HepG2 (cell line): ENCODE results near the gene RSF1. TPM values are rescaled to one million over a fixed set of nuclear protein-coding genes. Genes with fewer than 3 reads are reported as not detected.
A peak's percentile ranks its signal among the peaks of the same experiment; 100 is the strongest.

ENCODE experiments used
- ATAC-seq: fragments of 200-7000 bp; cut with Tn5 transposase; 3 replicates; pipeline ENCODE4 v1.9.1; 2020; ENCODE audit warnings: mild to moderate bottlenecking, moderate library complexity
- BruUV-seq: library from RNA; stranded (reverse); fragments of 400-500 nt; replicated peaks from 2 replicates; lab custom pipeline; 2021; lab: Mats Ljungman, UMichigan
- CTCF ChIA-PET: fragments of 300-600 bp; formaldehyde crosslinking; extraction: SDS; loops from one replicate; lab custom pipeline; 2021; ENCODE audit warnings: low total read pairs, inconsistent platforms, low intra/inter-chr PET ratio; lab: Yijun Ruan, JAX
- POLR2A ChIA-PET: fragments of 350-600 bp; sonication (Branson Sonifier 250); formaldehyde crosslinking; loops from one replicate; lab custom pipeline; 2020; ENCODE audit warnings: antibody characterized with exemption, inconsistent platforms; lab: Yijun Ruan, JAX
- DNase-seq: peaks from one replicate; pipeline ENCODE4 v3.0.0-alpha.2; 2015; ENCODE audit warnings: low spot score
- FAIRE-seq: peaks from 3 replicates; lab custom pipeline; 2011; peaks lifted over from hg19 to GRCh38; lab: Jason Lieb, UNC
- H2AFZ ChIP-seq: one replicate; pipeline ENCODE4 v1.6.1; 2011; ENCODE audit warnings: low read length, inconsistent platforms
- H3K27ac ChIP-seq: fragments of 300-600 bp; 3 replicates; pipeline ENCODE4 v1.8.0; 2011; ENCODE audit warnings: mixed run types, mild to moderate bottlenecking, mixed read lengths, low read length, inconsistent platforms; ENCODE audit not compliant: insufficient read depth; ENCODE audit errors: extremely low read length
- H3K27me3 ChIP-seq, 2 experiments: fragments of 200-600 bp in 1 of 2; 2 replicates in 1 of 2; 3 replicates in 1 of 2; pipeline versions ENCODE4 v1.6.0 to v1.8.0; 2011; ENCODE audit warnings: low read length in 2 of 2, mild to moderate bottlenecking in 2 of 2, moderate library complexity in 2 of 2, inconsistent platforms in 1 of 2; ENCODE audit not compliant: insufficient read depth in 2 of 2, control insufficient read depth in 1 of 2
- H3K36me3 ChIP-seq, 2 experiments: fragments of 200-600 bp in 1 of 2; replicated peaks in 1 of 2; 2 replicates in 1 of 2; 3 replicates in 1 of 2; pipeline versions ENCODE4 v1.5.1 to v1.8.0; 2011; ENCODE audit warnings: low read length in 2 of 2, inconsistent platforms in 1 of 2; ENCODE audit not compliant: insufficient read depth in 2 of 2, control insufficient read depth in 1 of 2
- H3K4me1 ChIP-seq: 2 replicates; pipeline ENCODE4 v1.5.1; 2012; ENCODE audit warnings: low read length, inconsistent platforms; ENCODE audit not compliant: insufficient read depth
- H3K4me2 ChIP-seq: 2 replicates; pipeline ENCODE4 v1.6.0; 2011; ENCODE audit warnings: low read depth, low read length, inconsistent platforms
- H3K4me3 ChIP-seq, 3 experiments: fragments of 200-600 bp in 1 of 3; sonication (generic), shearing (Covaris generic) in 1 of 3; replicated peaks in 1 of 3; 2 replicates each; pipeline ENCODE4 v1.5.1; 2011 to 2016; ENCODE audit warnings: low read length in 3 of 3, inconsistent platforms in 2 of 3, low read depth in 2 of 3, mild to moderate bottlenecking in 2 of 3, control low read depth in 1 of 3, mixed read lengths in 1 of 3; ENCODE audit not compliant: insufficient read depth in 1 of 3
- H3K79me2 ChIP-seq: one replicate; pipeline ENCODE4 v1.6.1; 2011; ENCODE audit warnings: low read length, inconsistent platforms; ENCODE audit not compliant: insufficient read depth
- H3K9ac ChIP-seq: 2 replicates; pipeline ENCODE4 v1.6.0; 2011; ENCODE audit warnings: mild to moderate bottlenecking, low read depth, low read length, inconsistent platforms; ENCODE audit not compliant: insufficient read depth
- H3K9me3 ChIP-seq: 2 replicates; pipeline ENCODE4 v1.5.1; 2012; ENCODE audit warnings: mild to moderate bottlenecking, low read length
- H4K20me1 ChIP-seq: 2 replicates; pipeline ENCODE4 v1.6.0; 2011; ENCODE audit warnings: inconsistent platforms, mild to moderate bottlenecking, low read length, moderate library complexity; ENCODE audit not compliant: insufficient read depth
- GATAD2A ChIP-seq: IDR thresholded peaks from 2 replicates; pipeline ENCODE4 v1.6.1; 2016
- HDAC6 ChIP-seq: fragments of 200-600 bp; sonication (generic); IDR thresholded peaks from 2 replicates; pipeline ENCODE4 v1.7.0; 2017; ENCODE audit warnings: mild to moderate bottlenecking, antibody characterized with exemption, low read length, low read depth
- KDM5B ChIP-seq: sonication (generic); formaldehyde crosslinking; IDR thresholded peaks from 2 replicates; pipeline ENCODE4 v1.4.0; 2020; ENCODE audit warnings: missing genetic modification reagents, mild to moderate bottlenecking, borderline replicate concordance
- RAD51 ChIP-seq: fragments of 450-650 bp; IDR thresholded peaks from 2 replicates; pipeline ENCODE4 v1.6.1; 2016; ENCODE audit warnings: borderline replicate concordance
- SOX6 ChIP-seq, 2 experiments: fragments of 450-650 bp in 1 of 2; sonication (generic) in 1 of 2; formaldehyde crosslinking in 1 of 2; IDR thresholded peaks; 2 replicates each; pipeline versions ENCODE4 v1.4.0 to v1.6.1; 2017 to 2020; ENCODE audit warnings: antibody characterized with exemption in 1 of 2, mild to moderate bottlenecking in 1 of 2, missing genetic modification reagents in 1 of 2
- THAP9 ChIP-seq: sonication (generic); formaldehyde crosslinking; IDR thresholded peaks from 2 replicates; pipeline ENCODE4; 2020; ENCODE audit warnings: missing genetic modification reagents, mild to moderate bottlenecking, borderline replicate concordance
- ZNF274 ChIP-seq: sonication (generic); formaldehyde crosslinking; IDR thresholded peaks from 2 replicates; pipeline ENCODE4 v1.5.1; 2020; ENCODE audit warnings: mild to moderate bottlenecking, missing genetic modification reagents
- ZNF317 ChIP-seq: sonication (generic); formaldehyde crosslinking; IDR thresholded peaks from 2 replicates; pipeline ENCODE4 v1.5.0; 2020; ENCODE audit warnings: mild to moderate bottlenecking, missing genetic modification reagents
- ZNF33A ChIP-seq: sonication (generic); formaldehyde crosslinking; IDR thresholded peaks from 2 replicates; pipeline ENCODE4 v1.5.1; 2020; ENCODE audit warnings: missing genetic modification reagents, mild to moderate bottlenecking, moderate library complexity, borderline replicate concordance
- ZNF446 ChIP-seq: sonication (generic); formaldehyde crosslinking; IDR thresholded peaks from 2 replicates; pipeline ENCODE4 v1.5.0; 2020; ENCODE audit warnings: mild to moderate bottlenecking, missing genetic modification reagents
- WGBS: methylation state at CpG from one replicate; pipeline ENCODE4 v1.1.6; 2017; ENCODE audit warnings: low lambda C conversion rate; 5-methylcytosine and 5-hydroxymethylcytosine counted together
- in situ Hi-C: cut with HindIII; loops from 2 replicates; pipeline ENCODE4 v1.10.0; 2017; ENCODE audit warnings: low pct_unique_long_range_greater_than_20kb; ENCODE audit not compliant: extremely low pct_ligation_motif_present
- intact Hi-C: fragments of 100-400 bp; cut with micrococcal nuclease; formaldehyde crosslinking; loops from one replicate; pipeline ENCODE4 v1.10.0; 2022; ENCODE audit not compliant: unreplicated experiment
- polyA plus RNA-seq, 8 experiments: library from polyadenylated mRNA; depleted of rRNA in 3 of 8; stranded (reverse) in 7 of 8; unstranded in 1 of 8; fragments of >200 nt; fragmentation: Illumina TruSeq in 4 of 8; extraction: Trizol in 4 of 8; gene quantifications; 2 replicates each; pipeline versions ENCODE4 v1.2.1 to v1.2.3, GENCODE V29; 2011 to 2016; ENCODE audit warnings: low read depth in 4 of 8, missing spikeins in 1 of 8, mixed read lengths in 1 of 8; ENCODE audit not compliant: insufficient read depth in 1 of 8
- total RNA-seq, 5 experiments: library from RNA; depleted of rRNA; stranded (reverse); fragments of >200 nt; fragmentation: Illumina TruSeq; extraction: Trizol; gene quantifications; 2 replicates each; pipeline ENCODE4 v1.2.3, GENCODE V29; 2016; ENCODE audit warnings: low read depth in 1 of 5

Gene RSF1
- total and polyA plus RNA-seq, 2 of the 13 experiments (the other 11 are each of a cell fraction or from before 2014, with no cell fraction given), result 15.5 to 33.1 TPM

- Histone ChIP-seq H3K79me2 (peaks cover 89% of the 10 kb centered on the region), H3K4me2 (no peak overlapping the region), H3K36me3 (peaks cover 4 to 8% of the 10 kb centered on the region in 2 experiments; a peak in 4 of 5 replicates), H3K4me1 (peaks cover 33% of the 10 kb centered on the region), H4K20me1 (peaks cover 37% of the 10 kb centered on the region), H3K4me3 (no peak overlapping the region), H3K9ac (no peak overlapping the region), H2AFZ (no peak overlapping the region), H3K9me3 (0 out of 2 replicates have a peak, but pooled peaks cover 4% of the 10 kb centered on the region), H3K27ac (no peak overlapping the region), H3K27me3 (no peaks in the 10 kb centered on the region)
- no TSS peak for BruUV-seq
- in situ Hi-C loops (loop anchor here (10.0 kb wide), 1 partner anchor 190 kb away; no protein-coding TSS in a partner anchor), intact Hi-C loops (no loop called here)
- TF ChIP-seq ZNF317 (CRISPR knock-in tag) (peak; percentile 100), KDM5B (CRISPR knock-in tag) (no peak), RAD51 (no peak)
- FAIRE-seq (no peak), DNase-seq (no peak), ATAC-seq (no peak)
- 97% methylated on average over 3 of the region's 3 CpGs for WGBS
- ChIA-PET POLR2A (no interaction called here), CTCF (no interaction called here)
These were observed 5.7 kb downstream of the RSF1 start for GRCh38 chr11:77814848-77815247.

- no peak for DNase-seq
- peaks cover 30% of the 10 kb centered on the region for H4K20me1 ChIP-seq
- in situ Hi-C loops, result loop anchor here (10.0 kb wide), 1 partner anchor 192 kb away; no protein-coding TSS in a partner anchor
These were observed 7.3 kb downstream of the RSF1 start for GRCh38 chr11:77813256-77813655.

More at GRCh38 chr11:77813256-77813655, 7.3 kb downstream of the RSF1 start:
- Histone ChIP-seq H3K4me3 (no peak overlapping the region), H3K9me3 (0 out of 2 replicates have a peak, but pooled peaks cover 4% of the 10 kb centered on the region), H3K4me2 (no peak overlapping the region), H3K9ac (no peak overlapping the region), H3K4me1 (peaks cover 24% of the 10 kb centered on the region), H3K27ac (no peak overlapping the region), H3K79me2 (peaks cover 86% of the 10 kb centered on the region), H2AFZ (no peak overlapping the region), H3K36me3 (peaks cover 4 to 8% of the 10 kb centered on the region in 2 experiments; a peak in 4 of 5 replicates), H3K27me3 (no peaks in the 10 kb centered on the region)
- TF ChIP-seq SOX6 (IDR thresholded peaks at IDR 0.05) (no peak), SOX6 (CRISPR knock-in tag; IDR thresholded peaks at IDR 0.05) (no peak), ZNF274 (no peak), ZNF33A (CRISPR knock-in tag) (no peak), THAP9 (no peak), HDAC6 (no peak), ZNF446 (CRISPR knock-in tag) (no peak), GATAD2A (no peak)
- no peak for ATAC-seq
- FAIRE-seq, result no peak
- POLR2A ChIA-PET, result interaction anchor here (1.4 kb wide), 1 partner anchor 61 kb away, joined by 3 read pairs; no protein-coding TSS in a partner anchor
- no TSS peak for BruUV-seq
- WGBS, result 97% methylated on average over 9 of the region's 9 CpGs
- intact Hi-C loops, result no loop called here
- CTCF ChIA-PET, result interaction anchor here (0.6 kb wide), 1 partner anchor 20 kb away, joined by 3 read pairs; no protein-coding TSS in a partner anchor
